Smooth muscle cell (in vitro differentiated cells): ENCODE results near the gene P3H2. TPM values are rescaled to one million over a fixed set of nuclear protein-coding genes. Genes with fewer than 3 reads are reported as not detected.

Experiments
- DNase-seq: peaks from one replicate; lab custom pipeline; 2025; ENCODE audit not compliant: unreplicated experiment; lab: John Stamatoyannopoulos, UW
- H2AFZ ChIP-seq: fragments of 200-600 bp; sonication (generic); 2 replicates; pipeline ENCODE4 v1.6.0; 2016; ENCODE audit warnings: antibody characterized with exemption, low read depth, mild to moderate bottlenecking
- H3F3A ChIP-seq: fragments of 200-600 bp; sonication (generic); 2 replicates; pipeline ENCODE4 v1.6.0; 2017; ENCODE audit warnings: antibody characterized with exemption, low read depth
- H3K27ac ChIP-seq: fragments of 200-600 bp; sonication (generic); 2 replicates; pipeline ENCODE4 v1.5.1; 2016; ENCODE audit warnings: low read depth, mild to moderate bottlenecking
- H3K27me3 ChIP-seq: fragments of 200-600 bp; sonication (generic); 2 replicates; pipeline ENCODE4 v1.6.1; 2016; ENCODE audit warnings: low read depth, mild to moderate bottlenecking
- H3K36me3 ChIP-seq: fragments of 200-600 bp; sonication (generic); 2 replicates; pipeline ENCODE4 v1.5.1; 2016; ENCODE audit warnings: low read depth
- H3K4me1 ChIP-seq: fragments of 200-600 bp; sonication (generic); 2 replicates; pipeline ENCODE4 v1.5.1; 2016; ENCODE audit warnings: low read depth
- H3K4me2 ChIP-seq: fragments of 200-600 bp; sonication (generic); 2 replicates; pipeline ENCODE4 v1.6.0; 2016; ENCODE audit warnings: mild to moderate bottlenecking
- H3K4me3 ChIP-seq: fragments of 200-600 bp; sonication (generic); 2 replicates; pipeline ENCODE4 v1.5.1; 2016; ENCODE audit warnings: mild to moderate bottlenecking
- H3K79me2 ChIP-seq: fragments of 200-600 bp; sonication (generic); 2 replicates; pipeline ENCODE4 v1.6.0; 2016; ENCODE audit warnings: low read depth, mild to moderate bottlenecking
- H3K9ac ChIP-seq: fragments of 200-600 bp; sonication (generic); 2 replicates; pipeline ENCODE4 v1.6.0; 2016; ENCODE audit warnings: low read depth
- H3K9me3 ChIP-seq: fragments of 200-600 bp; sonication (generic); replicated peaks from 2 replicates; pipeline ENCODE4 v1.5.1; 2016; ENCODE audit warnings: low read depth
- H4K20me1 ChIP-seq: fragments of 200-600 bp; sonication (generic); 2 replicates; pipeline ENCODE4 v1.6.0; 2016; ENCODE audit warnings: low read depth
- CTCF ChIP-seq: fragments of 200-600 bp; sonication (generic); IDR thresholded peaks from 2 replicates; pipeline ENCODE4 v1.5.1; 2017; ENCODE audit warnings: borderline replicate concordance, mild to moderate bottlenecking, antibody characterized with exemption; ENCODE audit not compliant: insufficient read depth, poor library complexity, severe bottlenecking
- WGBS: methylation state at CpG from one replicate; pipeline ENCODE4 v1.1.7; 2016; ENCODE audit warnings: low lambda C conversion rate; 5-methylcytosine and 5-hydroxymethylcytosine counted together
- polyA plus RNA-seq: library from polyadenylated mRNA; unstranded; fragments of >200 nt; fragmentation: Nextera tagmentation; extraction: Ambion mirVana; gene quantifications from 2 replicates; pipeline ENCODE4 v1.2.1, GENCODE V29; 2016
- total RNA-seq: library from RNA; depleted of rRNA; stranded (reverse); fragments of >200 nt; gene quantifications from 2 replicates; pipeline ENCODE4 v1.2.3, GENCODE V29; 2014

P3H2 gene
- total and polyA plus RNA-seq, 2 experiments from 2014 or later = 6.5 to 27.3 TPM

- Histone ChIP-seq H3K4me2 (peak overlapping the region; percentile 72), H2AFZ (no peak overlapping the region), H3K27me3 (no peaks in the 10 kb centered on the region), H3K4me3 (no peak overlapping the region), H3K9ac (no peak overlapping the region), H3F3A (peaks cover 18% of the 10 kb centered on the region), H3K27ac (peak overlapping the region; percentile 69), H3K79me2 (no peaks in the 10 kb centered on the region), H3K36me3 (no peaks in the 10 kb centered on the region), H3K4me1 (peaks cover 14% of the 10 kb centered on the region), H4K20me1 (no peaks in the 10 kb centered on the region), H3K9me3 (no peaks in the 10 kb centered on the region)
- no peak for TF ChIP-seq CTCF
- WGBS = 17% methylated on average over 2 of the region's 2 CpGs
- no peak for DNase-seq
These were observed 28.4 kb downstream of the P3H2 start for GRCh38 chr3:190092250-190092649.

- H3K4me2 ChIP-seq = no peak overlapping the region
- no peaks in the 10 kb centered on the region for H3K36me3 ChIP-seq
- H3K4me1 ChIP-seq = peaks cover 20% of the 10 kb centered on the region
- H2AFZ ChIP-seq = no peak overlapping the region
- no peak overlapping the region for H3K27ac ChIP-seq
- peaks cover 18% of the 10 kb centered on the region for H3F3A ChIP-seq
- H3K79me2 ChIP-seq = no peaks in the 10 kb centered on the region
- WGBS = 84% methylated on average over 4 of the region's 4 CpGs
- no peaks in the 10 kb centered on the region for H3K27me3 ChIP-seq
- H3K4me3 ChIP-seq = no peak overlapping the region
- DNase-seq = no peak
- H4K20me1 ChIP-seq = no peaks in the 10 kb centered on the region
- H3K9ac ChIP-seq = no peak overlapping the region
- no peak for TF ChIP-seq CTCF
- no peaks in the 10 kb centered on the region for H3K9me3 ChIP-seq
These were observed 31.0 kb downstream of the P3H2 start for GRCh38 chr3:190089711-190090110.

GRCh38 chr3:190088890-190089289, 31.8 kb downstream of the P3H2 start:
- no peak for DNase-seq
- no peaks in the 10 kb centered on the region for H3K9me3 ChIP-seq
- no peak overlapping the region for H3K4me3 ChIP-seq
- H4K20me1 ChIP-seq = no peaks in the 10 kb centered on the region
- H3K79me2 ChIP-seq = no peaks in the 10 kb centered on the region
- peaks cover 20% of the 10 kb centered on the region for H3K4me1 ChIP-seq
- H3K27ac ChIP-seq = no peak overlapping the region
- no peak overlapping the region for H2AFZ ChIP-seq
- no peak overlapping the region for H3K4me2 ChIP-seq
- TF ChIP-seq CTCF = no peak
- no peaks in the 10 kb centered on the region for H3K36me3 ChIP-seq
- H3F3A ChIP-seq = peaks cover 18% of the 10 kb centered on the region
- H3K27me3 ChIP-seq = no peaks in the 10 kb centered on the region
- no peak overlapping the region for H3K9ac ChIP-seq
- WGBS = 73% methylated on average over 9 of the region's 9 CpGs

GRCh38 chr3:190086191-190086590, 34.5 kb downstream of the P3H2 start:
- no peaks in the 10 kb centered on the region for H3K79me2 ChIP-seq
- H3F3A ChIP-seq = no peaks in the 10 kb centered on the region
- TF ChIP-seq CTCF = no peak
- H4K20me1 ChIP-seq = no peaks in the 10 kb centered on the region
- no peak overlapping the region for H3K9ac ChIP-seq
- H3K36me3 ChIP-seq = no peaks in the 10 kb centered on the region
- peaks cover 8% of the 10 kb centered on the region for H3K4me1 ChIP-seq
- H3K27me3 ChIP-seq = no peaks in the 10 kb centered on the region
- H3K27ac ChIP-seq = no peak overlapping the region
- 62% methylated on average over 2 of the region's 2 CpGs for WGBS
- DNase-seq = no peak
- H2AFZ ChIP-seq = no peak overlapping the region
- no peak overlapping the region for H3K4me2 ChIP-seq
- H3K9me3 ChIP-seq = no peaks in the 10 kb centered on the region
- no peak overlapping the region for H3K4me3 ChIP-seq
